ENCODE measurements around the gene ABLIM3.

- TF ChIP-seq, protein P1, sequence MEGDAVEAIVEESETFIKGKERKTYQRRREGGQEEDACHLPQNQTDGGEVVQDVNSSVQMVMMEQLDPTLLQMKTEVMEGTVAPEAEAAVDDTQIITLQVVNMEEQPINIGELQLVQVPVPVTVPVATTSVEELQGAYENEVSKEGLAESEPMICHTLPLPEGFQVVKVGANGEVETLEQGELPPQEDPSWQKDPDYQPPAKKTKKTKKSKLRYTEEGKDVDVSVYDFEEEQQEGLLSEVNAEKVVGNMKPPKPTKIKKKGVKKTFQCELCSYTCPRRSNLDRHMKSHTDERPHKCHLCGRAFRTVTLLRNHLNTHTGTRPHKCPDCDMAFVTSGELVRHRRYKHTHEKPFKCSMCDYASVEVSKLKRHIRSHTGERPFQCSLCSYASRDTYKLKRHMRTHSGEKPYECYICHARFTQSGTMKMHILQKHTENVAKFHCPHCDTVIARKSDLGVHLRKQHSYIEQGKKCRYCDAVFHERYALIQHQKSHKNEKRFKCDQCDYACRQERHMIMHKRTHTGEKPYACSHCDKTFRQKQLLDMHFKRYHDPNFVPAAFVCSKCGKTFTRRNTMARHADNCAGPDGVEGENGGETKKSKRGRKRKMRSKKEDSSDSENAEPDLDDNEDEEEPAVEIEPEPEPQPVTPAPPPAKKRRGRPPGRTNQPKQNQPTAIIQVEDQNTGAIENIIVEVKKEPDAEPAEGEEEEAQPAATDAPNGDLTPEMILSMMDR (conservative IDR thresholded peaks at IDR 0.05; ENCODE audit: low read depth in 2 of 2), result no peak
- TF ChIP-seq POLR2AphosphoS5 (IDR thresholded peaks at IDR 0.05; ENCODE audit: low read depth), result no peak
- no peak for TF ChIP-seq EZH2 (IDR thresholded peaks at IDR 0.05; ENCODE audit: low read depth, unreplicated experiment)
Observed at GRCh38 chr5:149302641-149303040, 161.3 kb downstream of the ABLIM3 start.

Data from GM23338 (cell line).